Measurements from ENCODE around the gene COMP. TPM values are rescaled to one million over a fixed set of nuclear protein-coding genes. Genes with fewer than 3 reads are reported as not detected.

COMP gene
- total and polyA plus RNA-seq, 5 donors = 1.5 to 13.7 (median 3.6) TPM

DNA sequence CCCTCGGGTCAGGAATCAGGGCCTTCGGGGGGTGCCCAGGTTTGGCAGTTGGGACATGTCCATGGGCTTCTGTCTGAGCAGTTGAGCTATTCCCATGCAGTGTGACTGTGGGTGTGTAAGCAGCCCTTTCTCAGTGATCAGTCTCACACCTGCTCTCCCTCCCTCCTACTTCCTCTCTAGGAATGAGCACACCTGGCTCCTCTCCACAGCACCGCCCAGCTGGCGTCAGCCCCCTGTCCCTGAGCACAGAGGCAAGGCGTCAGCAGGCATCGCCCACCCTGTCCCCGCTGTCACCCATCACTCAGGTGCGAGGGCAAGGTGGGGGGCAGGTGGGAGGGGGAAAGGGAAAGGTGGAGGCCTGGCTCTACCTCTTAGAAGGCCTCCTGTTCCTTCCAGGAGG is 25.9 kb downstream of the COMP start:
- DNase-seq = peak in 1 of 3 donors; percentile 5
- Histone ChIP-seq H3K9me3 (ENCODE audit: control insufficient read depth, low read length) (no peaks in the 10 kb centered on the region), H3K4me3 (ENCODE audit: low read length) (no peak overlapping the region), H3K4me1 (ENCODE audit: control insufficient read depth, insufficient read depth, low read length) (no peaks in the 10 kb centered on the region), H3K27ac (ENCODE audit: low read length) (no peak overlapping the region), H3K27me3 (ENCODE audit: control insufficient read depth, insufficient read depth) (no peaks in the 10 kb centered on the region)
- intact Hi-C loops (cut with DNase I) = no loop called here
- WGBS = 92% methylated on average over 8 of the region's 8 CpGs
- no peak for ATAC-seq

DNA sequence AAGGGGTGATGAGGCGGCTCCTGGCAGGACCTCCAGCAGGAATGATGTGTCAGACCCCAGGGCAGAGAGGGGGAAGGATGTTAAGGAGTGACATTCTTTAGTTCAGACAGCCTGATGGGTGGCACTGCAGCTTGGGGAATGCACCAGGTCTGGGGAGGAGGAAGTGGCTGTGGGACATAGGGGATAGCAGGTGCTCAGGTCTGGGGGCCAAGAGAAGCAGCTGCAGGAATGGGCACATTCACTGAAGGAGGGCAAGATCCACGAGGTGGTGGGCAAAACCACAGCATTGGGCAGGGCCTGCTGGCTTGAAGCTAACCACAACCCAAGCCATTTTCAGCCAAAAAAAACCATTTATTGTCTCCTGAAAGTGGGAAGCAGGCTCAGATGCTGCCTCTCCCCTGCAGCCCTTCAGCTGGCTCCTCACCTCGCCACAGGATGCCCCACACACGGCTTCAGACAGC is 26.5 kb downstream of the COMP start:
- no peak for ATAC-seq
- Histone ChIP-seq H3K4me3 (ENCODE audit: low read length) (no peak overlapping the region), H3K9me3 (ENCODE audit: control insufficient read depth, low read length) (no peaks in the 10 kb centered on the region), H3K4me1 (ENCODE audit: control insufficient read depth, insufficient read depth, low read length) (no peaks in the 10 kb centered on the region), H3K27me3 (ENCODE audit: control insufficient read depth, insufficient read depth) (no peaks in the 10 kb centered on the region), H3K27ac (ENCODE audit: low read length) (no peak overlapping the region)
- intact Hi-C loops (cut with DNase I) = no loop called here
- 78% methylated on average over 4 of the region's 4 CpGs for WGBS
- no peak for DNase-seq

DNA sequence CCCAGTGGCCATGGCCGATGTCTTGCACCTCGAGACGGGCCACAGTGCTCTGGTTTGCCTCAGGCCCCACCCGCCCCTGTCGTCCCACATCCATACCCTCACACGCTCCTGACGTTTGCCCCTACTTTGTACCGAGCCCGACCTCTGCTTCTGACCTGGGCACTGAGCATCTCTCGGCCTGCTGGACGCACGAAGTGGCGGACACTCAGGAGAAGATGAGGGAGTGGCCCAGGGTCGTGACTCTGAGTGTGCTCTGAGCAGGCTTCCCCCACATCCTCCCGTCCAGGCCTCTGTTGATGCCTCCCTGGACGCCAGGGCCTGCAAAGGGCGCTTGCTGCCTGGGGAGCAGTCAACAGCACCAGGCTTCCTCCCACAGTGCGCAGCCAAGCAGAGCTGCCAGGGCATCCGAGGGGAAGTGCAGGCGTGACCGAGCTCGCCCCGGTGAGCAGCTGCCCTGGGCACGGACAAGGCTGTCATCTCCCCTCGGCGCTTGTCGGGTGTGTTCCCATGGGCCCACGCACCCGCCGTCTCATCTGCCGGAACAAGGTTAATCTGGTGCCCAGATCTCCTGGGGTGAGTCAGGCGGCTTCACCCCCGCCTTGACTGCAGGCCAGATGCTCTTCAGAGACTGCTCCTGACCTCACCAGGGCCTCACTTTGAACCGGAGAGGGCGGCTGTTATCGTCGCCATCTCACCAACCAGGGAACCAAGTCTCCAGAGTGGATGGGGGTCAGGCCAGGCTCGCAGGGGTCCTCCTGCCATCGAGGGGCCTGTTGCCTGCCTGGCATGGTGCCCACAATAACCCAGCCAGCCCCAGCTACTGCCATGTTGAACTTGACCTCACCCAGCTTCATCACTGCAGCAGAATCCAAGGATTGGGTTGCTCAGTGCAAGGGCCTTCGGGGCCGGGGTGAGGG is 27.2 kb downstream of the COMP start:
- ATAC-seq (peak in 1 of 2 donors; percentile 6), DNase-seq (peak; percentile 28 to 69 (median 49))
- intact Hi-C loops (cut with DNase I) = no loop called here
- Histone ChIP-seq H3K9me3 (ENCODE audit: control insufficient read depth, low read length) (no peaks in the 10 kb centered on the region), H3K4me1 (ENCODE audit: control insufficient read depth, insufficient read depth, low read length) (no peaks in the 10 kb centered on the region), H3K27me3 (ENCODE audit: control insufficient read depth, insufficient read depth) (no peaks in the 10 kb centered on the region), H3K27ac (ENCODE audit: low read length) (no peak overlapping the region), H3K4me3 (ENCODE audit: low read length) (no peak overlapping the region)
- WGBS = 77% methylated on average over 41 of the region's 41 CpGs

DNA sequence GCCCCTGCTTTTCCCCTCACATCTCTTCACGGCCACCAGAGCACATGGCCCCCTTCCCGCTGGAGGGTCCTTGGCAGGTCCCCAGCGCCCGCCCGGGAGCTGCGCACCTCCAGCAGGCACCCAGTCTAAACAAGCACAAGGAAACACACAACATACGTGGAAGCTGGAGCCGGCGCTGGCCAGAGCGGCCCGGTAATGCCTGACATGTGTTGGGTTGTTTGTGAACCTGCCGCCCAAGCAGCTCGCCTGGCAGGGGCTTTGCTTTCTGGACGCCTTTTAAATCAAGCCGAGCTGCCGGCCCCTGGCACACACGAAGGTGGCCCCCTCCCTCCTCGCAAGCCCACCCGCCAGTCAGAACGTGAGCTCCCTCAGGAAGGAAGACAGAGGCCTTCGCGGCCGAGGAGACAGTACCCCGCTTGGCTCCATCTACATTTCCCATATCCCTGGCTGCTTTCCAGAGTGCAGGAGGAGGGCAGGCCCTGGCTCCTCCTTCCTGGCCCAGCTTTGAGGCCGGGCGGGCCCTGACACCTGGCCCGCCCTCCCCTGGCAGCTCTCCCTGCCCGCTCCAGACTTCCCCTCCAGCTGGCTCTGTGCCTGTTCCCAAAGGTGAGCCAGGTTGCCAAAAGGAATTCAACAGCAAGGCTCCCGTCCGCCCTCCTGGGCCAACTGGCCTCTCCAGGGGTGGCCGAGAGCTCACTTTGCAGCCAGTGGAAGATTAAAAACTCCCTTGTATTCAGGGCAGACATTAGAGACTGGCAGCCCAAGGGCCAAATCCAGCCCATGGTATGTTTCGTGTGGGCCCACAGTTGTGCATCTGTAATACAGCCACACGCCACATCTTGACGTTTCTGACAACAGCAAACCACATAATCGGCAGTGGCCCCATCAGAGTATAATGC is 28.7 kb downstream of the COMP start:
- 34% methylated on average over 35 of the region's 35 CpGs for WGBS
- intact Hi-C loops (cut with DNase I) = no loop called here
- H3K27ac ChIP-seq (ENCODE audit: low read length) = no peak overlapping the region
- no peaks in the 10 kb centered on the region for H3K9me3 ChIP-seq (ENCODE audit: control insufficient read depth, low read length)
- H3K27me3 ChIP-seq (ENCODE audit: control insufficient read depth, insufficient read depth) = no peaks in the 10 kb centered on the region
- no peaks in the 10 kb centered on the region for H3K4me1 ChIP-seq (ENCODE audit: control insufficient read depth, insufficient read depth, low read length)
- ATAC-seq (peak; percentile 82 to 83), DNase-seq (peak; percentile 71 to 88 (median 85))
- no peak overlapping the region for H3K4me3 ChIP-seq (ENCODE audit: low read length)

DNA sequence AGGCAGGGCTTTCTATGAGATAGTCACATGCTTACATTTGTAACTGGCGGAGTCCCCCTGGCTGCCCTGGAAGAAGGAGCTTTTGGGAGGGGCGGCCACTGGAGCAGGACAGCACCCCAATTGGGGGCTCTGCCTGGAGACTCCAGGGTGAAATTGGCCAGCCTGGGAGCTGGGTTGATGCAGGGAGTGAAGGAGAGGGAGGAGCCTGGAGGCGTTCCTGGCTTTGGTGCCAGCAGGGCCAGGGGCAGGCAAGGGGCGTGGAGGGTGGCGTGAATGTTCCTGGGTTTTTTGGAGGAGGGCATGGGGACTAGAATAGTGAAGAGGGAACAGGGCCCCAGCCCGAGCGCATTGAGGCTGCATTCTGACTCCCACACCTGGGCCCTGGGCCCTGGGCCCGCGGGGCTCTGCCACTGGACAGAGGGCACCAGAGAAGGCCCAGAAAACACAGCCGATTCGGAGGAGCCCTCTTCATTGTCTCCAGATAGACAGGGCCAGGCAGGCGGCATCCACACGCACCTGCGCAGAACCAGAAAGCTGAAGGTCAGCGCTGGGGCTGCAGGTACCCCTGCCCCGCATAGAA is 29.5 kb downstream of the COMP start:
- Histone ChIP-seq H3K9me3 (ENCODE audit: control insufficient read depth, low read length) (no peaks in the 10 kb centered on the region), H3K27ac (ENCODE audit: low read length) (no peak overlapping the region), H3K4me3 (ENCODE audit: low read length) (no peak overlapping the region), H3K4me1 (ENCODE audit: control insufficient read depth, insufficient read depth, low read length) (no peaks in the 10 kb centered on the region), H3K27me3 (ENCODE audit: control insufficient read depth, insufficient read depth) (no peaks in the 10 kb centered on the region)
- DNase-seq (peak in 2 of 3 donors; percentile 11 to 49), ATAC-seq (peak in 1 of 2 donors; percentile 1)
- 90% methylated on average over 16 of the region's 16 CpGs for WGBS
- intact Hi-C loops (cut with DNase I) = loop anchor here in 1 of 4 donors (2.0 kb wide), 1 partner anchor 75 kb away; no protein-coding TSS in a partner anchor

DNA sequence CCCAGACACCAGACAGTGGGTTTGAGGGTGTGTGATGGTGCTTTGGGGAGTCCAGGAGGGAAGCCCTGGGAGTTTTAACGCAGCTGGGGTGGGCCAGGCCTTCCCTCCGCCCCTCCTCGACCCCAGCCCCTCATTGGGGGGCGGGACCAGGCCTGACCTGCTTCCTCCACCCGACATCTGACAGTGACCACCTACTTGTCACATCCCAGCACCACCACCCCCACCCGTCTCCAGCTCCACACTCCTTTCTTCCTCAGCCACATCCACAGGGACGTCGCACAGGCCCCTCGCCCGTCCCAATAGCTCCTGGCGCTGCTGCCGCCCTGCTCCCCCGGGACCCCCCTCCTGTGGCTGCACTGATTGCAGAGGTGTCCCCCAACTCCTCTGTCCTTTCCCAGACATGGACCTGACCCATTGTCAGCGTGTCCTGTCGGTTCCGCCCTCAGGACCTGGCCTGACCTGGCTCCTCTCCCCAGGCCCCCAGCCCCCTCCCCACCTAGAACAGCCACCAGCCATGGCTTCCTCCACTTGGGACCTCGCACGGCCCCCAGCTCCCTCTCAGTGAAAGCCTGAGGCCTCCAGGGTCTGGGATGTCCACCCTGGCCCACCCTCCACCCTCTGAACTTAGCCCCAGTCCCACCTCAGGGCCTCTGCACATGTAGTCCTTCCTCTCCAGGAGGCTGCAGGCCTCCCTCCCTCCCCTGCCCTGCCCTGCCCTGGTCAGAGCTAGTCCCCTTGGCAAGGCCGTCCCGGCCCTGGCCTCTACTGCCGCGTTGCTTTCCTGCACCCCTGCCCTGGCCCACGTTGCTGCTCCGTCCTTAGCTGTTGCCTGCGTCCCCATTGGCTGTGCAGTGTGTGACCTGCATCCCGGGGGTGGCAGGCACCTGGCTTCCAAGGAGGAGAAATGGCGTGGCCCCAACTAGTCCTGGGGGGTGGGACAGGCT is 30.4 kb downstream of the COMP start:
- DNase-seq (peak; percentile 16 to 57 (median 53)), ATAC-seq (no peak)
- intact Hi-C loops (cut with DNase I) = loop anchor here in 1 of 4 donors (2.0 kb wide), 1 partner anchor 74 kb away; no protein-coding TSS in a partner anchor
- no peaks in the 10 kb centered on the region for H3K4me1 ChIP-seq (ENCODE audit: control insufficient read depth, insufficient read depth, low read length)
- H3K9me3 ChIP-seq (ENCODE audit: control insufficient read depth, low read length) = no peaks in the 10 kb centered on the region
- H3K27me3 ChIP-seq (ENCODE audit: control insufficient read depth, insufficient read depth) = no peaks in the 10 kb centered on the region
- no peak overlapping the region for H3K27ac ChIP-seq (ENCODE audit: low read length)
- no peak overlapping the region for H3K4me3 ChIP-seq (ENCODE audit: low read length)
- WGBS = 90% methylated on average over 27 of the region's 27 CpGs

DNA sequence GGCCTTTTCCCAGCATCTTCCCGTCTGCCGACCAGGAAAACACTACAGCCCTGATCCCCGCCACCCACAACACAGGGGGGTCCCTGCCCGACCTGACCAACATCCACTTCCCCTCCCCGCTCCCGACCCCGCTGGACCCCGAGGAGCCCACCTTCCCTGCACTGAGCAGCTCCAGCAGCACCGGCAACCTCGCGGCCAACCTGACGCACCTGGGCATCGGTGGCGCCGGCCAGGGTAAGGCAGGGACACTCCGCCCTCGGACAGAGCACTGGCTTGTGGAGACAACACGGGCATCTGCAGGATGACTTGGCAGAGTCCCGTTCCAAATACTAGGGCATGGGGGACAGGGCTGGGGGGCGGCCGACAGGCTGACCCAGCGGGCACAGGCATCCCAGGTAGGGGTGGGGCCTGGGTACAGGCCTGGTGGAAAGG is 31.1 kb downstream of the COMP start:
- intact Hi-C loops (cut with DNase I) = loop anchor here in 1 of 4 donors (2.0 kb wide), 1 partner anchor 73 kb away; no protein-coding TSS in a partner anchor
- WGBS = 90% methylated on average over 22 of the region's 22 CpGs

DNA sequence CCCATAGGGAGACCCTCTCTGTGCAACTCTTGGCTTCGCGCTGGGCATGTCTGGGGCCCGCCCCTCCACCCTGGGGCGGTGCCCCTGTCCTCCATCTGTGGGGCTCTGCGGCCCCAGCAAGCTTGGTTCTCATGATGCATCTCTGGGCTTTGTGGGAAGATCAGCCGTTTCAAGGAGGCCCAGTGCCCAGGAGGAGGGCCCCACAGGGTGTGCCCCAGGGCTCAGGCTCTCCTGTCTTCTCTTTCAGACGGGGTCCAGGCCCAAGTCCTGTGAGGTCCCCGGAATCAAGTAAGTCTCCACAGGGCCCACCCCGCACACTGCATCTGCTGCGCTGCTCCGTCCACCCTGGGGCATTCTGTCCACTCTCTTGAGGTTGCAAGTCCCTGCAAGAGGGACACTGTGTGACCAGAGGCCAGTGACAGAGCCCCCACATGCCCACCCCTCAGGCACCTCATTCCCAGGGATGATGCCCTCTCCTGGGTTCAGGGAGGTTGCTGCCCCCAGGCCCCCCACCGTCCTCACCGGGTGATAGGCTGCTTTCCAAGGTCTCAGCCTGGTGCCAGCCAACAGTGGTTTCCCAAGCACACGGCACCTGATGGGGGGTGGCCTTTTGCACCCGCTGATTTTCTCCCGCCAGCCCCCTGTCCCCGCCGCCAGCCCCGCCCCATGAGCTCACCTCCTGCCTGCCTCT is 31.7 kb downstream of the COMP start:
- H3K9me3 ChIP-seq (ENCODE audit: control insufficient read depth, low read length) = no peaks in the 10 kb centered on the region
- no peak overlapping the region for H3K27ac ChIP-seq (ENCODE audit: low read length)
- intact Hi-C loops (cut with DNase I) = no loop called here
- 87% methylated on average over 19 of the region's 19 CpGs for WGBS
- H3K27me3 ChIP-seq (ENCODE audit: control insufficient read depth, insufficient read depth) = no peaks in the 10 kb centered on the region
- peak in 1 of 3 donors; percentile 59 for DNase-seq
- H3K4me1 ChIP-seq (ENCODE audit: control insufficient read depth, insufficient read depth, low read length) = no peaks in the 10 kb centered on the region
- ATAC-seq = no peak
- no peak overlapping the region for H3K4me3 ChIP-seq (ENCODE audit: low read length)

More for the DNA sequence above, 31.1 kb downstream of the COMP start:
- Histone ChIP-seq H3K27me3 (ENCODE audit: control insufficient read depth, insufficient read depth) (no peaks in the 10 kb centered on the region), H3K9me3 (ENCODE audit: control insufficient read depth, low read length) (no peaks in the 10 kb centered on the region), H3K27ac (ENCODE audit: low read length) (no peak overlapping the region), H3K4me3 (ENCODE audit: low read length) (no peak overlapping the region), H3K4me1 (ENCODE audit: control insufficient read depth, insufficient read depth, low read length) (no peaks in the 10 kb centered on the region)
- ATAC-seq = no peak
- DNase-seq = peak in 1 of 3 donors; percentile 18

DNA sequence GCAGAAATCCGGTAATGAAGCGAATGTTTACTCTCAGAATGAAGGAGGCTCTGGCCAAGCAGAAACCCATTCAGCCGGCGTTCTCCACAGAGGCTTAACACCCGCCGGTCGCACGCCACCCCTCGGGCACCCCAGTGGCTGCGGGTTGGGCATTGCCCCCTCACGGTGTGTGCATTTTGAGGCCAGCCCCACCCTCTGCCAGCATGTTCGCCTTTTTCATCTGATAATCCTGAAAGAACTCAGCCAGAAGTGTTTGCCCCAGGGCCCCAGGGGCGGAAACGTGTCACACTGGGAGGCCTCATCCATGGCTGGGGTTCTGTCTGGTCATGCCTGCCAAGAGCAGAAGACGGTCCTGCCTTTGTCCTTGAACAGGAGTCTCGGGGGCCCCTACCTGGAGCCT is 34.2 kb downstream of the COMP start:
- Histone ChIP-seq H3K4me3 (ENCODE audit: low read length) (no peak overlapping the region), H3K4me1 (ENCODE audit: control insufficient read depth, insufficient read depth, low read length) (no peaks in the 10 kb centered on the region), H3K27me3 (ENCODE audit: control insufficient read depth, insufficient read depth) (no peaks in the 10 kb centered on the region), H3K27ac (ENCODE audit: low read length) (no peak overlapping the region), H3K9me3 (ENCODE audit: control insufficient read depth, low read length) (no peaks in the 10 kb centered on the region)
- WGBS = 90% methylated on average over 16 of the region's 16 CpGs
- intact Hi-C loops (cut with DNase I) = no loop called here
- DNase-seq (peak in 1 of 3 donors; percentile 10), ATAC-seq (no peak)

All from right cardiac atrium (tissue), 5 donors.